Measurements from ENCODE around the gene SRRM4. TPM values are rescaled to one million over a fixed set of nuclear protein-coding genes. Genes with fewer than 3 reads are reported as not detected.
"Not testable (repeated sequence)": the region's sequence is repeated elsewhere in the genome, so short reads cannot be mapped to it uniquely, and the experiment has no call there.

SRRM4 gene
- total RNA-seq, 1 donor from 2014 or later = not detected

DNA sequence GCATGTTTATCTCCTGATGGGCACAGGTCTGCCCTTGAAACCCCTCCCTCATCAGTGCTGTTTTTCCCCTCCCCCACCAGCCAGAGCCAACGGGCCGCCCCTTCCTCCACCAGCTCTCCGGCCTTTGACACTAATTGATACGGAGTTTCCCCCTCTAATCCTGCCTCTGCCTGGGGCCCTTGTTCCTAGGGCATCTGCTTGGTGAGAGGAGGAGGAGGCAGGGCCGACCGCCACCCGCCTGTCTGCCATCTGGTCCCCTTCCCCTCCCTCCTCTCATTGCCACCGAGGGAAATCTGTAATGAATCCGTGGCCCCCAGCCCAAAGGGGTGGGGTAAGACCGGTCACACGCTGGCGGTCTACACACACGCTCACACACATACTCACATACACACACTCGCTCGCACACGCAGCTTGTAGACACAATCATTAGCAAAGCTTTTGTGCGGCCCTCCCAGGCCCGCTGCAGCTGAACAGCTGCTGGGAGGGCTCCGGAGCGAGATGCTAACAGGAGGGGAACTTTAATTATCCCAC, 27.4 kb downstream of the SRRM4 start:
- DNase-seq (ENCODE audit: low read depth in 2 of 2) = no peak

DNA sequence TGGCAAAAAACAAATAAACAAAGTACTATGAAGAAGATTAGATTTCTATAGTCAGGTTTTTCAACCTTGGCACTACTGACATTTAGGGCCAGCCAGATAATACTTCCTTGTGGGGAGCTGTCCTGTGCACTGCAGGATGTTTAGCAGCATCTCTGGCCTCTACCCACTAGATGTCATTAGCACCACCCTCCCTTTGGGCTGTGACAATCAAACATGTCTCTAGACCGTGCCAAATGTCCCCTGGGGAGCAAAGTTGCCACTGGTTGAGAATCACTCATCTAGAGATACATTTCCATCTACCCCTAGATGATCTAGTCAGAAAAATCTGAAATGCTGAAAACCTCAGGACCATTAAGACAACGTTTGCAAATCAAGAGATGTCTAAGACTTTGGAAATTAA, 29.9 kb downstream of the SRRM4 start:
- DNase-seq (ENCODE audit: low read depth in 2 of 2) = no peak

DNA sequence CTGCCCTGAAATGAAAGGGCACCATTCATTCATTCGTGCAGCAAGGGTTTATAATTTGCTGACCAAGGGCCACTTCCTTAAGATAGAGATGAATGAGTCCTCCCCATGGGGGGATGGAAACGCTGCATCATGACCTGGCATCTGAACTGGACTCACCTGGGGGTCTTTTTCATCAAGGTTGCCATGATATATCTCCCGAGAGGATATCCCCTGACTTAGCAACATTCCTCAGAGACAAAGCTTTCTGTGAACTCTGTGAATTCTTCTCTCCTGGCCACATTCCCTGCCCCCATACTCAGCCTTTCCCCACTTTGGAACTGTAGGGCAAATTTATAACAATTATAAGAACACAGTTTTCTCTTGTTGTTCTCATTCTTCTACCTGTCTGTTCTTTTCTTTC, 30.8 kb downstream of the SRRM4 start:
- DNase-seq (ENCODE audit: low read depth in 2 of 2) = no peak

DNA sequence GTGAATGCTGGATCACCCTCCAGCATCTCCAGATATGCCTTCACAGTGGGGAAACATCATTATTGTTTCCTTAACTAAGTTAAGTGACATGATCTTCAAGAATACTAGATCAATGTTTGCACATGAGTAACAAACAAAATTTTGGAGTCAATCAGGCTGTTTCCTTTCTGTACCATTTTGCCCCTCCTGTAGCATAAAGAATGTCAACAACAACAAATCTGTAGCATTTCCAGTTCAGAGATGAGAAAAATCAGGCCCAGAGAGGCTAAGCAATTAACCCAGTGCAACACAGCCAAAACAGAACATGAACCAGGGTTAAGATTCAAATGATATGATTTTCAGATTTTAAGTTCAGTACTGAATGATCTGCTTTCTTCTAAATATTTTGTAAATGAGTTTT, 31.7 kb downstream of the SRRM4 start:
- DNase-seq (ENCODE audit: low read depth in 2 of 2) = no peak

DNA sequence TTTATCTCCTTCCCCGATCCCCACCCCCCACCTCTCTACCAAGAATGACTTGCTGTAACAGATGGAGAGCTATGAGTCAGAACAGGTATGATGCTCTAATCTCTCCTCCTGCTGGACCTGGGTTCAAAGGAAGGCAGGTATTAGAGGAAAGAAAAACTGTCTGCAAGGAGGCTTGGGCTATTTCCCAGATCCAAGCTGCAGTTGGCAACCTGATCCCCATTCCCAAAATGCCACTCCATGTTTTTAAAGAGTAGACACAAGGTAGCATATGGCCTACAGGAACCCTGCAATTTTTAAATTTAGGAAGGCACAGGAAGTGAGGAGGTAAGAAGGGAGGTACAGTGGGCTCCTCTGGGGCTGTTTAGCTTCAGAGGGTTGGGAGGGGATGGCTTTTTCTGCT, 33.0 kb downstream of the SRRM4 start:
- DNase-seq (ENCODE audit: low read depth in 2 of 2) = no peak

DNA sequence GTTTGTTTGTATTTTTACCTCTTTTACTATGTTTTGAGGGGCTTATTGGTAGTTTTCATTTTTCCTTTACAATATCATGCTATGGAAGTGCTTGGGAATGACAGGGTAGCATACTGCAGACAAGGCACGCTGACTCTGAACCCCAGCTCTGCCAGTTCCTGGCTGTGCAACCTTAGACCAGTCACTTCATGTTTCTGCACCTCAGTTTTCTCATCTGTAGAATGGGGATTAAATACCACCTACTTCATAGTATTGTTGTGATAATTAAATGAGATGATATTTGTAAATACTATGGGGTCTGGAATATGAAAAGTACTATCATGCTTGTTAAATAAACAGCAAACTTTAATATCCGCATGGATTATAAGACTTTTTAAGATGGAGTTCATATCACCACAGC, 35.4 kb downstream of the SRRM4 start:
- no peak for DNase-seq (ENCODE audit: low read depth in 2 of 2)

DNA sequence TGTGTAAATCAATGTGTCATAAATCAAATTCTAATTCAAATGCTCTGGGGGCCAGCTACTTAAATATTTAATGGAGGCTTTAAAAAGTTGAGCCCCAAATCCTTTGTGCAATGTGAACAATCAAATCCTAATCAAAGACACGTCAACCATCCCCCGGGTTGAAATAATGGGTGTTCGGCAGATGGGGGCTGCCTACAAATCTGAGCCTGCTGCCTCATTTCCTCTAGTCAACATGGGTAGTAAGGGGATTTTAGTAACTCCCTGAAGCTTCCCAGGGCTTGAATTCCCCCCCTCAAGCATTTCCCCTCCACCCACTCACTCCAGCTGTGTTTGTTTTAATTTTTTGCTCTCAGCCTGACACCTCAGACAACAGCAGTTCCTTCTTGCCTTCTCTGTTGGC, 37.8 kb downstream of the SRRM4 start:
- no peak for DNase-seq (ENCODE audit: low read depth in 2 of 2)

DNA sequence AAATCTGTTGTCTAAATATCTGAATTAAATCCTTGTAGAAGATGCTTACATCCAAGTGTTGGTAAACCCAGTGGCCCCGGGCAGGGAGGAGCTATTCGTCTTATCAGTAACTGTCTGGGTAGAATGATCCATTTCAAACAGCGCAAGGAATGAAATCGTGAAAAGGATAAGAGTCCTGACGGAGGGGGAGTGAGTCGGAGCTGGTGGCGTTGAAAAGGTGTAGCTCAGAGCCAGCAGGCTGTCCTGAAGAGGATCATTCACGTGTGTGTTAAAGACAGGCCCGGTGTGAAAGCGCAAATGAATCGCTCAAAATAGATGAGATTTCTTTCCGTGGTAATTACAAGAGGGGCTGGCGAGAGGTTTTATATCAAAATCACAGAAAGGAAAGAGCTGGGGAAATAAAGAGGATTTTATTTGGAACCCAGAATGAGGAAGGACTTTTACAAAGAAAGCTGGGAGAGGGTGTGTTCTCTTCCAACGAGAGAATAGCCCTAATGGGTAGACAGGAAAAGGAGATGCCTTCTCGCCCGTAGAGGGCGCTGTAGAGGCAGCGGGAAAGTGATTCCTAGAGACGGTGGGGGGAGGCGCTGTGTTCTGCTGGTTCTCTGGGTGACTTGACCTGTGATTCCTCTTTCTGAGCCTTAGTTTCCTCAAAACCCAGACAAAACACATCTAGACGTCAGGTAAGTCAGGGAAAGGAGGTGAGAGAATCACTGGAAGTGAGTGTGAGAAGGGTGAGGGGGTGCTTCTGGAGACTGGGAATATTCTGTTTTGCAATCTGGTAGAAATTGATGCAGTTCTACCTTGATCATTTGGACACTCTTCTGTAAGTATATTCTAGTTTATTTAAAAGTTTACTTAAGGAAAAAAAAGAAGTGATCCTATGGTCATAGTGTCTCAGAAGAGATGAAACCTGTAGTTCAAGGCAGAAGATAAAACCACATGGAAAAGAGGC, 39.3 kb downstream of the SRRM4 start:
- peak in 1 of 2 donors; percentile 5 for DNase-seq (ENCODE audit: low read depth in 2 of 2)

DNA sequence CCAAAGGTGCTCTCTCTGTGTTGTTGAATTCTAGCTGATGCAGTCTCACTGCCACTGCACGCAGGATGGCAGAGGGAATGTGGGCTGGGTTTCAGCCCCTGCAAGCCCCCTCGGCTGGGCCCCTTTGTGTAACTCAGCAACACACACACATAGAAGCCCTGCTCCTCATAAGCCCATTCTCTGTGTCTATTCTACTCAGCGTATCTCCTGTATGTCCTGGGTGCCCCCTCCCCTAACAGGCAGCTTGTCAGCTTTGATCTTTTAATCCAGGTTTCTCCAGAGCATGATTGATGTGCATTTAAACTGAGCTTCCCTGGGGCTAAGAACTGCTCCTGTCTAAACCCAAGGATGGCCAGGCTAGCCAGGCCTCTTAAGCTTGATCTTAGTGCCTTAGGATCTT, 43.0 kb downstream of the SRRM4 start:
- no peak for DNase-seq (ENCODE audit: low read depth in 2 of 2)

DNA sequence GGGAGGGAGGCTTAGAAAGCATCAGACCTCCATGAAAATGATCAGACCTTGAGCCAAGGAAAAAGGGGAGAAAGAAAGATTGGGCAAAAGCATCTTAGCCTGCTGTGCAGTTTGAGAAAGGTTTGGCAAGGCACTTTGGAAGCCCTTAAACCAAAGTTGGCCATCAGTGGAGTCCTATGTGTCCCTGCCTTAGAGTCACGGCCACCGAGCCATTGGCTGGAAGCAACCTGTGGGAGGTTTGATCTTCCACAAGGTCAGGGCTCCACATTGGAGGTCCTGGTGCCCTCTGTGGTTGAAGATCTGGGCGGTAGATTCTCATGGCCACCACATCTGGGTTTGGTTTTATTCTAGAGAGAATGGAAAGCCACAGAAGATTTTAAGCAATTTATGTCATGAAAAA, 44.4 kb downstream of the SRRM4 start:
- no peak for DNase-seq (ENCODE audit: low read depth in 2 of 2)

DNA sequence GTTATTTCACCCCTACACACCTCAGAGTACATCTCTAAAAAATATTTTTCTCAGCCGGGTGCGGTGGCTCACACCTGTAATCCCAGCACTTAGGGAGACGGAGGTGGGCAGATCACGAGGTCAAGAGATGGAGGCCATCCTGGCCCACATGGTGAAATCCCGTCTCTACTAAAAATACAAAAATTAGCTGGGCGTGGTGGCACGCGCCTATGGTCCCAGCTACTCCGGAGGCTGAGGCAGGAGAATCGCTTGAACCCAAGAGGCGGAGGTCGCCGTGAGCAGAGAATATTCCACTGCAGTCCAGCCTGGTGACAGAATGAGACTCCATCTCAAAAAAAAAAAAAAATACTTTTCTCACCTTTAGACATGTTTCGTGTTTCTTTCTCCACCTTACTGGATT, 52.0 kb downstream of the SRRM4 start:
- DNase-seq (ENCODE audit: low read depth in 2 of 2) = not testable (repeated sequence)

DNA sequence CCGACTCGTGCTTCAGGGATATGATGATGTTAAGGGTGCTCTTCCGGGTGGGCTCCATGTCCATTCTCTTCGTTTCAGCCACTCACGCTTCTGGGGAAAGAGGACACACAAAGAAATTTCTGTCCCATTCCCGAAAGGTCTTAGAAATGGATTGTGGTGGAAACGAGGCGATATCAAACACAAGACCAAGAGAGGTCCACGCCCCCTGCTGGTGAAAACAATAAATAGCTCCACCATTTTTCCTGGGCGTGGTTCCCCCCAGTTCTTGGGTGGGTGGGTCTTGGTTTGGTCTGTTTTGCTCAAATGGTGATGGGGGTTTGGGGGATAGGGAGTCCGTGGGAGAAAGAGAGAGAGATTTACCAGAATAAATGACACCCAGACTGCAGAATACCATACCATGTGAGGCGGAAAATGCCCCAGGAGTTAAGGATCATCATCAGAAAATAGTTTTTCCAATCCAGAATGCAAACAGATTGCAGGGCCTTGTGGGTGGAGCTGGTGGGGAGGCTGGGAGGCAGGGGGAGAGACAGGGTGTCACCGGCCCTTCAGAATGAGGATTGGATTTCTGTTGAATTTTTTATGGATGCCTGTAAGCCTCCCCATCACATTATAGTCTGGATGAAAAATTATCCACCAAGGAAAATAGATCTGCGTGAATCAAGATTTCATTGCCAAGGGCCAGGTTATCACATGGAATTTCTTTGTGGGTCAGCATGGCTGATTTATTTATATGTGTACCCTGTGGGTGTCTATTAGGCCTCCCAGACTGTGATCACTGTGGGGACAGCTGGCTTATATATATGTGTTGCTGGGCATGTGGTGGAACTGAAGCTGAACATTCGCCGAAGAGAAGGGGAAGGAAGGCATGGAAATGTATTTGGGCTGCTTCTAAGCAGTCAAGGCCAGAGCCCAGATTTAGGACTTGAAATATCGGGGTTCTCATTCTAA, 55.8 kb downstream of the SRRM4 start:
- peak; percentile 38 to 50 for DNase-seq (ENCODE audit: low read depth in 2 of 2)

DNA sequence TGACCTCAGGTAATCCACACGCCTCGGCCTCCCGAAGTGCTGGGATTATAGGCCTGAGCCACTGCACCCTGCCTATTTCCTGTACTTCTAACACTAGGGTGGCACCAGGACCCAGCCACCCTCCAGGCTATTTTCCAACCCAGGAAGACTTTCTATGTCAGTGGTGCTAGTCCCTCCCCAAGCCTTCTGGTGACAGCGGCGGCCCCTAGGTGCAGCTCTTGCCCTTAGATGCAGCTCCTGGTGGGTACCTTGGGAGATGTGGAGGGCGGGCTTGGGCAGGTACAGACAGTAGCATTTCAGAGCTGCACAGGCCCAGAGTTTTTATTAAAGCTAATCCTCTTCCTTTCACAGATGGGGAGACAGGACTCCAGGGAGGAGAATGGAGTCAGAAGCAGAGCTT, 62.8 kb downstream of the SRRM4 start:
- DNase-seq (ENCODE audit: low read depth in 2 of 2) = no peak

DNA sequence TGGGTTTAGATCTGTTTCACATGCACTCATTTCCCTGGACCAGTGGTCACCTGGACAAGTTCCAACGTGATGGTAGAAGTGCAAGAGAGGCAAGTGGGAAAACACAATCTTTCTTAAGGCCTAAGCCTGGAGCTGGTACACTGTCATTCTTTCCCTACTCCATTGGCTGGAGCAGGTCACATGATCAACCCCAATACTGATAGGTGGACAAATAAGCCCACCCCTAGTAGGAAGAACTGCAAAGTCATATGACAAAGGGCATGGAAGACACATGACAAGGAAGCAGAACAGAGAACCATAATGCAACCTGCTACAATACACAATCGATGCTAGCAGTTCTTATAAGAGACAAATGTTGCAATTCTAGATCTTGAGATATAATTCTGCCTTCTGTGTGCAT, 66.3 kb downstream of the SRRM4 start:
- DNase-seq (ENCODE audit: low read depth in 2 of 2) = no peak

DNA sequence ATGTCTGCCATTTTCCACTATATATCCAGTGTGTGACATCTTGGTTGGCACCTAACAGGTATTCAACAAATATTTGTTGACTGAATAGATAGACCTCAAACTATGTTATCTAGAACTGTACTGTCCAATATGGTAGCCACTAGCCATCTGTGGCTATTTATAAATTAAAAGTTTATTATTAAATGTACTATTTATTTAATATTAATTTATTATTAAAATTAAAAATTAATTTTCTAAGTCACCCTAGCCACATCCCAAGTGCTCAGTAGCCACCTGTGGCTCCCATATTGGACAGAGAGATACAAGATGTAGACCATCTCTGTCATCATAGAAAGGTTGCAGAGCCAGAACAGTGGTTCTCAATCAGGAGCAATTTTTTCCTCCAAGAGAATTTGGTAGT, 69.3 kb downstream of the SRRM4 start:
- DNase-seq (ENCODE audit: low read depth in 2 of 2) = no peak

DNA sequence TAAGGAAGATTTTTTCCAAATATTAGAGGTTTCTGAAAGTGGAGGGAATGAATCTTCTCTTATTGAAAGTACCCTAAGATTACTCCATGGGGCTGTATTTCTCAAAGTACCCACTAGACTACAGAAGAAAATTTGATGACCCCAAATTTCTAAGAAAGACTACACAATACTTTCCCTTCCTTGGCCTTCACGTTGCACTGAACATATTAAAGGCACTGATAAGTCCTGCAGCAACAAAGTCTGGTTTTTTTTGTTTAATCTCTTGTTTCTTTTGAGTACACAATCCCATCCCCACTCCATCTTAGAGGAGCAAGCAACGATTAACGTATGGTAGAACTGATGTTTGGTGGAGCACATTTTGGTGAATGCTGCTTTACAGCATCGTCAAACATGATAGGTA, 70.1 kb downstream of the SRRM4 start:
- DNase-seq (ENCODE audit: low read depth in 2 of 2) = no peak

DNA sequence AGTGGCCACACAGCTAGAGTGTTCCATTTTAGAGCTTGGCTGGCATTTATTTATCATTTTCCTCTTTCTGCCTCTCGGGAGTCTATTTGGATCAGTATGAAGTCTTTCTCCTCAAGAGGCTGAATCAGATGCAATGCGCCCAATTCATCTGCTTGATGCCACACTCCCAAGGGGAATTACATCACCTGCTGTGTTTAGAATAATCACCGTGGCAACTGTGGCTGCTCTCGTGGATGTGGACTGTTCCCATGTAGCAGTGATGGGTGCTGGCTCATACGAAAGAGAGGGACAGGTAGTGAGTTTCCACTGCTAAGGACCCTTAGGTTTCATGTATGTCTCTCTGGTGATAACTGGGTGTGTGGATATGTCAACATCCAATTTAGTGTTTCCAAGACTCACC, 70.7 kb downstream of the SRRM4 start:
- no peak for DNase-seq (ENCODE audit: low read depth in 2 of 2)

DNA sequence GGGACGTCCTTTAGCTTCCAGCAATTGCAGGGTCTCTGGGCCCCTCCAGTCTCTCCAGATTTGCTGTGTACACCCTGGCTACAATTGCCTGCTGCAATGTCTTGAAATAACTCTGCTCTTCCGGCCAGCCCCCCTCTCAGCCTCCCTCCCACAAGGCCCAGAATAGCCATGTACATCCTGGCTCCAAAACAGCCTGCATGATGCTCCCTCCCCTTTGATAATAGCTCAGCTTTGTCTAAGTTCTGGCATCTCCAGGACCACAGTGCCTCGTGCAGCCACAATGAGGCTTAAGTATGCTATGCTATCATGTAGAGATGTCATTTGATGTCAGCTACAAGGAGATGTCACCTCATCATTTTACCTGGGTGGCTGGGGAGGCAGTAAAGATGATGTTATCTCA, 74.6 kb downstream of the SRRM4 start:
- no peak for DNase-seq (ENCODE audit: low read depth in 2 of 2)

DNA sequence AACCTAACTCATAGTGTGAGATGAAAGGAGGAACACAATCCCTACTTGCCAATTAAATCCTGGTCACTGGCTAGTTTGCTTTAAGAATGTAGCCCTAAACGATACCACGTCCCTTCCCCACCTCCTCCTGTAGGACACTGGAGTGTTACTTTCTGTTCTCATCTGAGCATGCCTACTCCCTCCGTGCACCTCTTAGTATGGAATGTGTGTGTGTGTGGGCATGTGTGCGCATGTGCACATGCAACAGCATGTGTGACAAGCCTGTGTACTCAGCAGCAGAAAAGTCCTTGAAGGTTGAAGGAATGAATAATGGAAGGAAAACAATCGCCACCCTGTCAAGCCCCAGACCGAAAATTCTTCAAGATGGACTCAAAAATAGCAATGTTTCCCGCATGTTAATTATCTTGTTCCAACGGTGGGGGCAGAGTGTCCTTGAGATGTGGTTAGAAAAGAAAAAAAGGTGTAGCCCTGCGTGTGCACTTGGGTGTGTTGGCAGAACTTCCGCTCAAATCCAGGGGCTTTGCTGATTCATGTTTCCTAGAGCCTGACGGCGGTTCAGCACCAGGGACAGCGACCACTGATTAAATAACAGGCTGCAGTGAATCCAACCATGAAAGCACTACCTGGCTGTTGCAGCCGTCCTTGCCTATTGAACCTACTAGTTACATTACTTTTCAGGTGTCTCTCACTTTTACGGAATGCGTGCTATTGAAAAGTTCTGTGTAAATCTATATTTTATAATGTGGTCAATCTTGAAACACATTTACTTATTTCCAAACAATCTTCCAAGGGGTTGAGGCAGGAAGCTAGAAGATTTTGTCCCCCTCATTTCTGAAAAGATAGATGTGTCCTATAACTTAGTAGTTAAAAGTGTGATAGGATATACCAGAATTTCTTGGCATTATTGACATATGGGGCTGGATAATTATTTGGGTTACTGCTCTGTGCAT, 79.8 kb downstream of the SRRM4 start:
- DNase-seq (ENCODE audit: low read depth in 2 of 2) = peak; percentile 69 to 70

DNA sequence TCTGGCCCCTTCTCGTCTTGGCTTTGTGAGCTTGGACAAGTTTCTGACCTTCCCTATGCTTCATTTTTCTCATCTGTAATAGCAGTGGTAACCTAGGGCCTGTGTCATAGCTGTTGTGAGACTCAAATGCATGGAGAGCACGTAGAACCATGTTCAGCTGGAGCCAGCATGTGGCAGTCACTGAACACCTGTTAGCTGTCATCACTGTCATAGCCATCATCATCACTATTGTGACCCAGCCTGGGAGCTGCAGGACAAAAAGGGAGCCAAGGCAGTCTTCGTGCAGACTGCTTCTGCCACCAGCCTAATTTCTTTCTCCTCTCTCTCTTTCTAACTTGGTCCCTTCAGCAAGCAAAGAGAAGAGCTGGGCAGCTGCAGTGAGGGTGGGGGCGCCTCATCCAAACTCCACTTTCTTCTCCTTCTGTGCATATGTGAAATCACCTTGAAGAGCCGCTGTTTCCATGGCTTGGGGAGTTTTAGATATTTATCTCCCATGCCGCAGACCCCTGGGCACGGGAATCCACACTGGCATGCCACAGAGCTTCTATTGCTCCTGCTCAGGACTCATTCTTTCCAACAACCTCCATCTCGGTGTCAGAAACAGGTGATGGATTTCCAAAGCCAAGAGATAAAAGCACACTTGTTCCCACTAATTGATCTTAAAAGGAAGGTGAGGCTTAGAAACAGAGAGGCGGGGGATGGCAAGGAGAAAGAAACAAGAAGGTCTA, 87.0 kb downstream of the SRRM4 start:
- no peak for DNase-seq (ENCODE audit: low read depth in 2 of 2)

Data from lung microvascular endothelial cell (primary cell).